Stimulated activated CD4-positive, alpha-beta T cell treated with anti-CD3 and anti-CD28 coated beads, Interleukin-12 subunit alpha, Interleukin-12 subunit beta, amount 100 ng/mL, for 48 hours (primary cell): ENCODE measurements around the gene TMEM80.

ENCODE experiments used
- DNase-seq, 3 donors: peaks; one replicate each; pipeline ENCODE4 v3.0.0-alpha.2; 2020; ENCODE audit warnings: low read depth in 2 of 3, low spot score in 1 of 3

Gene TMEM80

DNA sequence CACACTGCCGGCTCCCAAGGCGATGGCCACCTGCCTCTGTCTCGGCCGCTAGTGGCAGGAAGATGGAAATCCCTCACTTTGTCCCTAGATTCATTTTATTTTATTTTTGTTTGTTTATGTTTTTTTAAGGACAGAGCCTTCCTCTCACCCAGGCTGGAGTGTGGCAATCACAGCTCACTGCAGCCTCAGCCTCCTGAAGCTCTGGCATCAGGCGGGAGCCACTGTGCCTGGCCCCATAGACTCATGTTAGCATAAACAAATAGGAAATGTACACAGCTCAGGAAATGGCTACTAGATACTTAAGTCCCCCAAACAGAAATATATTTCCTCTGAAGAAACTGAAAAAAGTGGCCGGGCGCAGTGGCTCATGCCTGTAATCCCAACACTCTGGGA is 3.5 kb downstream of the TMEM80 start:
- DNase-seq: no peak

DNA sequence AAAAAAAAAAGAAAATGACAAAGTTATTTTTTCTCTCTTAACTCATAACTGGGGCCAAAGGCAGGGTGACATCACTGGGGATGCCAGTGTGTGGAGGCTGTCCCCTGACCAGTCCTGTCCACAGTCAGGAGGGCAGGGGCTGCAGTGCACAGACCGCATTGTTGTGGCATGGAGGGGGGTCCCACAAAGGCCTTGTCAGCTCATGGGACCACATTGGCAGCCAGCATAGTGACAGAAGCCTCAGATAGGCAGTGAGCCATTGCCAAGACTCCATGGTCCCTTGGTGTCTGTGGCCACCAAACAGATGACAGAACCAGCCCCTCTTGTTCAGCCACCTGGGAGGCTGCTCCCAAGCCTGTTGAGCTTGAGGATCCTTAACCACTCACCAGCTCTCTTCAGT is 4.1 kb downstream of the TMEM80 start:
- no peak for DNase-seq

DNA sequence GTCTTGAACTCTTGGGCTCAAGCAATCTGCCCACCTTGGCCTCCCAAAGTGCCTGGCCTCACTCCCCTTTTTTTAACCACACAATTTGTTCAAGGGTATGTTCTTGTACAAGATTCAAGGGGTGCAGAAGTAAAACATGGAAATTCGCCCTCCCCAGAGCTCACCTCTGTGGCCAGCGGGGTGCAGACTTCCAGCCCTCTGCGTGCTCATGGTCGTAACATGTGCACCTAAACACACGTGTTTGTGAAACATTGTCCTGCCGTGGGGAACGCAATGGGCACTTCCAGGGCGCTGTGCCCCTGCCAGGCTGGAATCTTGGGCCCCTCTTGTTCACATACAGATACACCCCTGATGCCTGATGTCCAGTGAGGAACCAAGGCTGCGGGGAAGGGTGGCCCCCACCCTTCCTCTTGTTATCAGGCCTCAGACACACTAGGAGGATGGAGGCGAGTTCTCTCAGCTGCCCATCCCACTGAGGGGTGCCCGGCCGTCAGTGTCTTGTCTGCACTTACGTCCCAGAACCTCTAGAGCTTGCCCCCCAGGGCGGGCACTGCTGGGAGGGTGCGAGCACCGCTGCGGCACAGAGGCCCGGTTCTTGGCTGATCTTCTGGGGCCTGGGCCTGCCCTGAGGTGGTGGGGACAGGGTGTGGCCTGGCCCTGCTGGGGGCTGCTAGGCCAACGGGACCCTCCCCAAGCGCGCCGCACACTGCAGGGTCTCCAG is 6.3 kb downstream of the TMEM80 start:
- no peak for DNase-seq

DNA sequence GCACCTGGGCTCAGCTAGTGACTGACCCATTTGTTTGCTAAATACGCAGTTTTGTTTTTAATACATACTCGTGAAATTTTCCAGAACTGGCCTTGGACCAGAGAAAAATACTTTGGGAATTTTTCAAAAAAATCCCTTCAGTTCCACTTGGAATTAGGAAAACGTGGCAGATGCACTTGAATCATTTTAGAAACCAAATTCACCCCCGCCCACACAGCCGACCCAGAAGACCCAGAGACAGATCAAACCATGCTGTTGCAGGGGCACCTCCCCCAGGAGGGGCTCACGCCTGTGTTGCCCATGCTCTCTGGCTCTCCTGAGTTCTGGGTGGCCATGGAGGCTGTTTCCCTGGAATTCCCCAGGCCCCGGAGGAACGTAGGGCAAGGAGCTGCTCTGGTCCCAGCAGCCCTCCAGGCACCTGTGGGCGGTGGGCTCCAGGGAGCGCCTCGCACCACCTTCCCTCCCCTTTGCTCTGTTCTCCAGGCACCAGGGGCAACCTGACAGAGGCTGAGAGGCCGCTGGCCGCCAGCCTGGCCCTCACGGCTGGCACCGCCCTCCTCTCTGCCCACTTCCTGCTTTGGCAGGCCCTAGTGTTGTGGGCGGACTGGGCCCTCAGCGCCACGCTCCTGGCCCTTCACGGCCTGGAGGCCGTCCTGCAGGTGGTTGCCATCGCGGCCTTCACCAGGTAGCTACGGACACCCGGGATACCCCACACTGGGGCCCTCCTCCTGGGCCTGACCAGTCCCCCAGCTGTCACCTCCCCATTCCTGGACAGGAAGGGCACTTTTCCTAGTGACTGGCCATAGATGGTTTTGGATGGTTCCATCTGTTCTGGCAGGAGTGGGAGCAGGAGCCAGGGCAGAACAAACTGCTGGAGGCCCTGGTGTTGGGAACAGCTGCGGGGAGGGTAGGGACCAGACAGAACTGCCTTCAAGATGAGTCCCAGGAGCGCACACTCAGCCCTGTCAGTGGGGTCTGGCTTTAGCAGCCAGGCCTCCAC is 7.1 kb downstream of the TMEM80 start:
- no peak for DNase-seq

DNA sequence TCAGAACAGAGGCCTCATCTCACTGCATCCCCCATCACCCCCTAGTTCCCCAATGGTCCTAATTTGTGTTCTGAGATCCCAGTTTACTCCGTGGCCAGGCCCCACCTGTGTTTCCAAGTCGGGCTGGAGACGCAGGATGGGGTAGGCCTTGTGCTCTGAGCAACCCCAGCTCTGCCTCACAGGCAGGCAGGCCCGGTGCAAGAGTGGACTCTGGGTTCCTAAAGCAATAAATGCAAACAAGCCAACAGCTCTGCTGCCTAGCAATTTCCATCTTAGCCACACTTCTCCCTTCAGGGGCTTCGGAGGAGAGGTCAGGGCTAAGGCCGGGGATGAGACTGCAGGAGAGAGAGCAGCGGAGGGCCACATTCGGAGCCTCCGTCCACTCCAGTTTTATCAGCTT is 7.9 kb downstream of the TMEM80 start:
- DNase-seq: no peak

DNA sequence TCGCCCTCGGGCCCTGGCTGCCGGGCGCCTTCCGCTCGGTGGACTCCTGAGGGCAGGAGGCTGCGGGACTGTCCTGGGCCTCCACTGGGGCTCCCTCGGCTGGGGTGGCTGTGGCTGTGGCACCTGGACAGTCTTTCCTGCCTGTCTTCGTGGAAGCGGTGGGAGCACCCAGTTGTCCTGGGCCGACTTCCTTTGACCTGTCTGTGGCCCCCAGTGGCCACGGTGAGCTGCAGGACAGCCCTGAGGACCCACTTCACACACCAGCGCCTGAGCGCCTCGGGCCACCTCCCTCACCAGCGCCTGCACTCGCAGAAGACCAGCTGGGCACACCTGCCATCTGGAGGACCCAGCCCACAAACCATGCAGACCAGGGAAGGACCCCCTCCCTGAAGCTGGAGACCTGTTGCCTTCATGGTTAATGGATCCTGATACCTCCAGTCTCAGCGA is 8.6 kb downstream of the TMEM80 start:
- no peak for DNase-seq

DNA sequence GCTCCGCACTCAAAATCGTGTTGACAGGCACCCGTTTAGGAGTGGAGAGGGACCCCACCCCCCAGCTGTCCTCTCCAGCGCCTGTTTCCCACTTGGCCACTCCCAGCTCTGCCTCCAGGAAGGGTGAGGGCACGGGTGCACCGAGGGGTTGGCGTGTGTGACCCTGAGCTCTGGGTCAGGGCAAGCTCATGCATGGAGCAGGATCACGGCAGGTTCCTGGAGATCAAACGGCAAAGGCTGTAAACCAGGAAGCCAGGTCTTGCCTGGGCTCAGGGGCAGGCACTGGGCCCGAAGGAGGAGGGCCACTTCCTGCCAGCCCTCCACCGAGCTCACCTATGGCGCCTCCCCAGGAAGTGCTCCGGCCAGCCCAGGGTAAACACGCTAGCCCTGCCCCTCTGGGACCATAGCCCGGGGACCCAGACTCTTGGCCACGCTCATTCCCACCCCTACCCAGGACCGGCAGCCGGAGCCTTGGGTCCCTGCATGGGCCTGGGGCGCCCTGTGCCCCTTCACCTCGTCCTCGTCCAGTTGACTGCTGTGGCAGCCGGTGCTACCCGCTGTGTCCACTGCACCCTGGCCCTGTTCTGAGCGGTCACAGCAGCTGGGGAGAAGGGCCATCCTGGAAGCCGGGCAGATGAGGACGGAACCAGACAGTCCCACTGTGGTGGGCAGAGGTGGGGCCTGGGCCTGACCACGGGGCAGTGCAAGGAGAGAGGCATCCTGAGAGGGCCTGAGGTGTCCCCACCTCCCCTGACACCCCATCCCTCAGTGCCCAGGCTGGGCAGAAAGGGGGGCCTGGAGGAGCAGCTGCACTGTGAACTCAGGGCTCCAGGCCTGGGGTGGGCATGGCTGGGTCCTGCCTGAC is 9.4 kb downstream of the TMEM80 start:
- no peak for DNase-seq

DNA sequence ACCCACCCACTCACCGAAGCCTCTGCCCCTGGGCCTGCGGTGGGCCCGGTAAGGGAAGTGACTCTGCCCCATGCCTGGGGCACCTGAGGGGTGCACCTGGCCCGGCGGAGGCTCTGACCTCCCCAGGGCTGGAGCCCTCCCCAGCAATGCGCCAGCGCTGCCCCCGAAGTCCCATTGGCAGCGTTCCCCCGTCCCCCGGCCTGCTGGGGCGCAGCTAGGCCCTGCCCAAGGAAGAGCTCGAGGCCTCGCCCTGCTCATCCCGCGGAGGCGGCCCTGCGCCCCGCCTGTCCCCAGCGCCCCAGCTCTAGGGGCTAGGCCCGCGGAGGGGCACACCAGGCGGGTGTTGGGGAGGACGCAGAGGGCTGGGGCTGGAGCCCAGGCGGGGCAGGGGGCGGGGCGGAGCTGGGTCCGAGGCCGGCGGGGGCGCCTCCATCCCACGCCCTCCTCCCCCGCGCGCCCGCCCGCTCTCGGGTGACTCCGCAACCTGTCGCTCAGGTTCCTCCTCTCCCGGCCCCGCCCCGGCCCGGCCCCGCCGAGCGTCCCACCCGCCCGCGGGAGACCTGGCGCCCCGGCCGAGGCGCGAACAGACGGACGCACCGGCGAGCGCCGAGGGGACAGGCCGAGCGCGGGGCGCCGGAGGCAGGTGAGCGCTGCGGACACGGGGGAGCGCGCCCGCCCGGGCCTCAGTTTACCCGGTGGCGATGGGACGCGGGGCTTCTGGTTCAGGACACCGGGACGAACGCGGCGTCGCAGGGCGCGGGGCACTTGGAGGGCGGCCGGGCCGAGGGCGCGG is 10.2 kb downstream of the TMEM80 start, which contains the start of gene EPS8L2:
EPS8L2 (plus strand) TSS at position 586 of the 793 bp plus-strand sequence. CDS start 3,177 bp downstream, outside the sequence.
- no peak for DNase-seq

DNA sequence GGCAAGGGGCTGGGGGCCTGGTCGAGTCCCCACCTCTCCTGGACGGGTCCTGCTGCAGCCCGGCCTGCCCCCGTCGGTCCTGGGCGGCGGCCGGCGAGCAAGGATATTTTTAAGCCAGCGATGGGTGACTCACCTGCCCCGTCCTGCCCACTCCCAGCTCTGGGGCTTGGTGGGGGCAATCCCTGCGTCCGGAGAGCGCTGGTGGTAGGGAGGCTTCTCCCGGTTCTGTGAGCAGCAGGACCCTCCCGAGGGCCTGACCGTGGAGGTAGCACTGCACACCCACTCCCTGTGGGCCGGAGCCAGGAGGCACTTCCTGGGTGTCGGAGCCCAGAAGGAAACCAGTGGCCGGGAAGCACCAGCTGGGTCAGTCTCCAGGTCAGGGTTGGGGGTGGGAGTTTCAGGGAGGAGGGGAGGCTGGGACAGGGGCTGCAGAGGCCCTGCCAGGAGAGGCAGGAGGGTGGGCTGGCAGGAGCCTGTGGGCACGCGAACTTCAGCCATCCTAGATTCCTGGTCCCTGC is 10.9 kb downstream of the TMEM80 start:
- DNase-seq: no peak

DNA sequence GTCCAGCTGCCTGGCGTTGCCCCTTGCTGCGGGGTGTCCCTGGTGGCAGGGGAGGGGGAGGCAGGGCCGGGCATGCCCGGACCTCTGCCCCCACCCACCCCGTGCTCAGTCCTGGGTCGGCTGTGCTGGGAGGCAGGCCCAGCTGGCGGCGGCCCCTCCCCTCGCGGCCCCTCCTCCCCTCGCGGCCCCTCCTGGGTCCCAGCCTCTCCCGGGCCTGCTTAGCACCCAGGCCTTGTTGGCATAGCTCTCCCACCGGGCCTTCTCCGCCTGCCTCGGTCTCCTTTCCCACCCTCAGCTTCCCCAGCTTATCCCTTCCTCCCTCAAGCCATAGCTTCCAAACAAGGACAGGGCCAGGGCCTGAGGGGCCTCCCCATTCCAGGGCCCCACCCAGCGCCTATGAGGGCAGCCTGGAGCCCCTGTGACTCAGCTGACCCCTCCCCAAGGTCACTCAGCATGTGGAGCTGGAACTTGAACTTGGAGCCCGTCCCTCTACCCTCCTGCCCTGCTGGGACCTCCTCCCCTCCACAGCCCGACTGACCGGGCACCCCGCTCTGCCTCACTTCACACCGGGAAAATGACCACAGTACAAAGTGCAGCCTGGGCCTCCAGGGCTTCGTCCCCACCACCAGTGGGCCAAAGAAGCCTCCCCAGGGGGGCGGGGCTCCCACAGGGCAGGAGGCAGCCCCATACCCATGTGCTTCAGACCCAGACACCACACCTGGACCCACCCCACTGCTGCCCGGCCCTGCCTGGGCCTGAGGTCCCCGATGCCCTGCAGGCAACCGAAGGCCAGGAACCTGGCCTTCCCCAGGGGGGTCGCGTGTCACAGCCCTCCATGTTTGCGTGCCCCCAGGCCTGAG is 11.6 kb downstream of the TMEM80 start:
- no peak for DNase-seq

DNA sequence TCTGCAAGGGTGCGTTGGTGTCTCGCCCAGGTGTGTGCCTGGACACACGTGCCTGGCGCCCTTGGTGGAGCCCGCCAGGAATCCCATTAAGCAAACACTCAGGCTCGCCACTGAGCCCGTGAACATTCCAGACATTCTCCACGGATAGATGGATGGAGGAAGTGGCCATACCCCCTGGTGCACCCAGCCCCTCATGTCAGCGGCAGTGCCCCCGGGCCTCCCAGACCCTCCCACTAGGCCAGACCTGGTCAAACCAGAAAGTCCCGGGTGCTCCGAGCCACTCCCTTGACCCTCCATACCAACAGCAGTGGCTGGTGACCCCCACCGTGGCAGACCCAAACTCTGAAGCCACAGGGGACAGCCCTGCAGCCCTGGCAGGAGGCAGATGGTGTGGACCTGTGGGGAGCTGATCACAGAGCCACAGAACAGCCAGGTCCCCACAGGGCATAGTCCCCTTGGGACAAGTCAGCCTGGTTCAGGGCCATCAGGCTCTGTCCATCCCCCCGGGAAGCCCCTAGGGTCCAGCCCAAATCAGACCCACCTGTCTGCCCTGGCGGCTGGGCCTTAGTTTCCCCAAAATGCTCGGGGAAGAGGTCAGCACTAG is 12.3 kb downstream of the TMEM80 start:
- DNase-seq: no peak

DNA sequence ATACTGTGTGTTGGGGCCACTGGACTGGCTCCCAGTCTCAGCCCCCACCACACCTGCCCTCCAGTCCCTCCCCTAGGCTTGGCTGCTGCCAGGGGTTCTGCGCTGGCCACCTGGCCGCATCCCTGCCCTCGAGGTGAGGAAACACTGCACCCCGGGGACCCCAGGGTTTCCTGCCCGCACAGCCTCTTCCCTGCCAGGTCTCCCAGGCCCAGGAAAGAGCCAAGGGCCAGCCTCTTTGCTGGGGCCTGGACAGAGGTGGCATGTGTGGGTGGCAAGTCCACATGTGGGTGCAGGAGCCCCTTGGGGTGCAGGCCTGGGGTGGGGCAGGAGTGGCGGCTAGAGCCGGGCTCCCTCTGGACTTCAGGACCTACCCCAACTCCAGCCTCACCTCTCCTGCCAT is 12.9 kb downstream of the TMEM80 start:
- no peak for DNase-seq

DNA sequence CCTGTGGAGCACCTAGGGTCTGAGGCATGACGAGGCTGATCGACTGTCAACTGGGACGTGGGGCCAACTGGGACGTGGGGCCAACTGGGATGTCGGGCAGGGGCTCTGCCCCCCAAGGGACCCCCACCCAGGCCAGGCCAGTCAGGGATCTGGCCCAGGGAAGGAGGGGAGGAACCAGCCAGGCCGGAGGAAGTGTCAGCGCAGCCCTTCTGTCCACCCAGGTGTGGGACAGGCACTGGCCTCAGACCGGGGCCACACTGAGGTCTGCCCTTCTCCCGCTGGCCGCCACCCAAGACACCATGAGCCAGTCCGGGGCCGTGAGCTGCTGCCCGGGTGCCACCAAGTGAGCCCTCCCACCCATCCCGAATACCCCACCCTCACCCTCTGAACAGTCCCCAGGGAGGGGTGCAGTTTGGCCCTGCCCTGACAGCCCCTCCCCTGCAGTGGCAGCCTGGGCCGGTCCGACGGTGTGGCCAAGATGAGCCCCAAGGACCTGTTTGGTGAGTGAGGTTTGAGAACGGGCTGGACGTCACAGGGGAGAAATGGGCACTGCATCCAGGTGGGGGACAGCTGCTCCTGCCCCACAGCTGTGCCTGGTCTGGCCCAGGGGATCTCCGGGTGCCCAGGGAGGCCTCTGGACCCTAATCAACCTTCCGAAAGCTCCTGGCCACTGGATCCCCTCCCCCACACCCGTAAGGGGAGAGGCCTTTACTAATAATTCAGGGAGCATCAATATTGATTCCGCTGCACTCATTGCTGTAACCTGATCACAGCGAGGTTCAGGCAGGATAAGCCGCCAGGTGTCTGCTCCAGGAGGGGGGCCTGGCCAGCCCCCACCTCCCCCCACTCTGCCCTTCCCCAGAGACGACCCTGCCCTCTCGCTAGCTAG is 13.7 kb downstream of the TMEM80 start:
- no peak for DNase-seq

DNA sequence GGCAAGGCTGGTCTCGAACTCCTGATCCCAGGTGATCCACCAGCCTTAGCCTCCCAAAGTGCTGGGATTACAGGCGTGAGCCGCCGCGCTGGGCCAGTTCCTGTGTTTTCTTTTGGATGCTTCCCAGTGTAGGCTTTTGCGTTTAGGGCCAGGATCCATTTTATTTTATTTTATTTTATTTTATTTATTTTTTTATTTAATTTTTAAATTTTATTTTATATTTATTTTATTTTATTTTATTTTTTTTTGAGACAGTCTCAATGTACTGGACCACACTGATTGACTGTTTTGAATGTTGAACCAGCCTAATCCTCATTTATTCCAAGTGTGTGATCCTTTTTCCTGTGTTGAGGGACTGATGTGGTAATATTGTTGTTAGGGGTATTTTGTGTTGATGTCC is 18.8 kb downstream of the TMEM80 start:
- no peak for DNase-seq

DNA sequence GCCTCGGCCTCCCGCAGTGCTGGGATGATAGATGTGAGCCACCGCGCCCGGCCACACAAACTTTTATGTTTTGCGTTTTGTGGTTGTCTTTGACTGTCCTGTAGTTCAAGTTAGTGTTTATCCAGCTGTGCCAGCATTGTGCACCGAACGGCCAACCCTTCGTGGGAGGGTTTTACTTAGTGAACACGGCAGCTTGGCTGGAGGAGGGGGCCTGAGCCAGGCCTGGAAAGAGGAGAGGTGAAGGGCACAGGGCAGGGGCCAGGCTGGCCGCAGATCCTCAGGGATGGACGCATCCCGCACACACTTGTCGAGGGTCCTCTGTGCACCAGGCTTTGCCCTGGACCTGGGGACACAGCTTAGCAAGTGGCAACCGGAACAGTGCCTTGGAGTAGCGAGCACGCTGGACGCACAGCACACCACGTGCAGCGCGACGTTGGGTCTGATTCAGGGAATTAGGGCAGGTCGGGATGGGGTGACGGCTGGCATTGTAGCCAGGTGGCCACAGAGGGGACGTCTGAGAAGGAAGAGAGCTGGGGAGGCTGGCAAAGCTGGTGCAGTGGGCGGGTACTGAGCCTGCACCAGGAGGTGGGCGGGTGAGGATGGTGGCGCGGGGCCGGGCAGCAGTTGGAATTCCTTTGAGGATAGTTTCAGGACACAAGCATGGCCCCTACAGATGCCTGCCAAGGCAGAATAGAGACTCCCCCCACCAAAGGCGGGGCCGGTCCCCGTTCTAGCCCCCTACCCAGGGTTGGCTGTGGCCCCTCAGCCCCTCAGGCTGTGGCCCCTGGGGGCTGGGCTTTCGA is 23.8 kb downstream of the TMEM80 start:
- DNase-seq: no peak

DNA sequence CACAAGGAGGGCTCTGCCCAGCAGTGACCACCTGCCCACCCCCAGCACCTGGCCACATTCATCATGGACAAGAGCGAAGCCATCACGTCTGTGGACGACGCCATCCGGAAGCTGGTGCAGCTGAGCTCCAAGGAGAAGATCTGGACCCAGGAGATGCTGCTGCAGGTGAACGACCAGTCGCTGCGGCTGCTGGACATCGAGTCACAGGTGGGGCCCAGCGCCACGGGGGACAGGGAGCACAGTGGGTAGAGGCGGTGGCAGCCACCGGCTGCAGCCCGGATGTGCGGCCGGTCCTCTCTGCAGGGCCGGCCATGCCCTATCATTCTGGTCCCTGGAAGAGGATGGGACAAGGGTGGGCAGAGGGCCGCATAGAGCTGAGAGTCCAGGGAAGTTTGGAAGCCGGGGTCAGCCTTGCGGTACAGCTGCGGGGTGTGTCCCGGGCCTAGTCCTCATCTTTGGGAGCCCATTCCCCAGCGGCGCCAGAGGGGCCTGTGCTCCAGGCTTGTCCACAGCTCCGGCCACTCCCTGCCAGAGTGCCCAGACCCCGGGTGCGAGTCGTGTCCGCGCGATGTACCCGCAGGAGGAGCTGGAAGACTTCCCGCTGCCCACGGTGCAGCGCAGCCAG is 24.5 kb downstream of the TMEM80 start:
- DNase-seq: no peak
